AG09319 (cell line): ENCODE data around the gene MCF2L.

ENCODE experiments used
- DNase-seq: peaks from one replicate; pipeline ENCODE4 v3.0.0-alpha.2; 2010; ENCODE audit warnings: low read depth; ENCODE audit errors: extremely low read depth
- TF ChIP-seq, protein P1 (sequence below): IDR thresholded peaks from 2 replicates; pipeline ENCODE4 v1.5.1; 2011; ENCODE audit warnings: low read depth, mild to moderate bottlenecking, inconsistent platforms, low read length, moderate library complexity

MCF2L gene

DNA sequence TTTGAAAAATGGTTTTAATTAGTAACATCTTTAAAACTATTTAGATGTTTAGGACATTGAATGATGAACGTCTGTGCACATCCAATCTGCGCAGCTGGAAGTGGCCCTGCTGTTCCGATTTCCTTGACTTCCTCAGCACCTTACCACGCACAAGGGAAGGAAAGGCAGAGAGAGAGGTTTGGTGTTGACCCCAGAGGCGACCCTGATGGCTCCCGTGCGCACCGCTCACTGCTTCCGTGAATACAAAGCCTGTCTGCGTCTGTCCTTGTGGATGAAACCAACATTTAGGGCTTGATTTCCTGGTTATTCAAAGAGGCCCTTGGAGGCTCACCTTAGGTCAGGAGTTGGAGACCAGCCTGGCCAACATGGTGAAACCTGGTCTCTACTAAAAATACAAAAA, 8.5 kb downstream of the MCF2L start:
- no peak for DNase-seq
- TF ChIP-seq, protein P1, sequence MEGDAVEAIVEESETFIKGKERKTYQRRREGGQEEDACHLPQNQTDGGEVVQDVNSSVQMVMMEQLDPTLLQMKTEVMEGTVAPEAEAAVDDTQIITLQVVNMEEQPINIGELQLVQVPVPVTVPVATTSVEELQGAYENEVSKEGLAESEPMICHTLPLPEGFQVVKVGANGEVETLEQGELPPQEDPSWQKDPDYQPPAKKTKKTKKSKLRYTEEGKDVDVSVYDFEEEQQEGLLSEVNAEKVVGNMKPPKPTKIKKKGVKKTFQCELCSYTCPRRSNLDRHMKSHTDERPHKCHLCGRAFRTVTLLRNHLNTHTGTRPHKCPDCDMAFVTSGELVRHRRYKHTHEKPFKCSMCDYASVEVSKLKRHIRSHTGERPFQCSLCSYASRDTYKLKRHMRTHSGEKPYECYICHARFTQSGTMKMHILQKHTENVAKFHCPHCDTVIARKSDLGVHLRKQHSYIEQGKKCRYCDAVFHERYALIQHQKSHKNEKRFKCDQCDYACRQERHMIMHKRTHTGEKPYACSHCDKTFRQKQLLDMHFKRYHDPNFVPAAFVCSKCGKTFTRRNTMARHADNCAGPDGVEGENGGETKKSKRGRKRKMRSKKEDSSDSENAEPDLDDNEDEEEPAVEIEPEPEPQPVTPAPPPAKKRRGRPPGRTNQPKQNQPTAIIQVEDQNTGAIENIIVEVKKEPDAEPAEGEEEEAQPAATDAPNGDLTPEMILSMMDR, result no peak

DNA sequence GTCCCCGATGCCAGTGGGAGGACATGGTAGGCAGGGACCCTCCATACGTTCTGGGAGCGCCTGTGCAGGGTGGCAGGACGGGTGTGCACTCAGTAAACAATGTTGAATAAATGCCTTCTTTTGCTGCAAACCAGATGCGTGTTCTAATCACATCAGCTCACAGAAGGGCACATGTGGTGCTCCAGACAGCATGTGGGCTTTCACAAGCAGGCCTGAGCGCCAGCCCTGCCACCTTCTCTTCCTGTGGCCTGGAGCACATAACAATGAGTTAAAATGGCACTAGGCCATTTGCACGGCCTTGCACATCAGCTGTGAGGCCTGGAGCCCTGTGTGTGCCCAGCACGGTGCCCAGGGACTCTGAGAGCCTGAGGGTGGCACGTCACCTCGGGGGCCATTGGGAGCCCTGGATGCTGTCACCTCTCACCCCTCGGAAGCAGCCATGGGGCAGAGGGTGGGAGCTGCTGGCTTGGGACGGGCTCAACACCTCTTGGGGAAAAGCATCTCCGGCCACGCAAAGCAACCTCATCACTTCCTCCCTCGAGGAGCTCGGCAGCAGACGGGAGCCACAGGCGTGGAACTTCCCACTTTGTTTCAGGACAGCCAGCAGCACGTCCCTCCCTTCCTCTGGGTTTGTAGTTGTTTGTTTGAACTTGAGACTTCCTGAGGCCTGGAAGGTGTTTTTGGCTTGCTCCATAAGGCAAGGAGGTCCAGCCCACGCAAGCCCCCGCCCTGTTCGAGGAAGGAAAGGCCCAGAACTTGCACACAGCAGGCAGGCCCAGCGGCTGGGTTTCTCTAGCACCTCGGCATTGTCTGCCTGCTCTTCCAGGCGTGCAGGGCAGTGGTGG, 9.8 kb downstream of the MCF2L start:
- DNase-seq, result no peak
- TF ChIP-seq, protein P1, result no peak

DNA sequence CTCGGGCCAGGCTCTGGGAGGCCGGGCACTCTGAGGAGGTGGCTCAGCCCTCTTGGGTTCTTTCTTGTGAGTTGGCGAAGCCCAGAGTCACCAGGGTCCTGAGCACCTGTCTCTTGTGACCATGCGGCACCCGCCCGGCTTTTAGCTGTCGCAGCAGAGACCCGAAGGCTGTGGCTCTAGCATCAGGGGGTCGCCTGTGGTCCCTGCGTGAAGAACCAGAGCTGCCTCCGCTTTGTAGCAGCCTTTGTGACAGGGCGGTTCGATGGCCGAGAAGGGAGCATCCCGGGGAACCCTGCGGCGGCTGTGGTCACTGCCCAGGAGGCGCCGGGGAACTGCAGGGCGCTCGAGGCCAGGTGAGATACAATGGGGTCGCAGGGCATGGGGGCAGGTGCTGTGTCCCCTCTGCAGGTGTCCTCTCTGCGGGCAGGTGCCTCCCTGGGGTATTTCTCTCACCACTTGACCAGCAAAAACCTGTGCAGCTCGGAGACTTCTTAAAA, 10.4 kb downstream of the MCF2L start:
- no peak for DNase-seq
- TF ChIP-seq, protein P1, result no peak

DNA sequence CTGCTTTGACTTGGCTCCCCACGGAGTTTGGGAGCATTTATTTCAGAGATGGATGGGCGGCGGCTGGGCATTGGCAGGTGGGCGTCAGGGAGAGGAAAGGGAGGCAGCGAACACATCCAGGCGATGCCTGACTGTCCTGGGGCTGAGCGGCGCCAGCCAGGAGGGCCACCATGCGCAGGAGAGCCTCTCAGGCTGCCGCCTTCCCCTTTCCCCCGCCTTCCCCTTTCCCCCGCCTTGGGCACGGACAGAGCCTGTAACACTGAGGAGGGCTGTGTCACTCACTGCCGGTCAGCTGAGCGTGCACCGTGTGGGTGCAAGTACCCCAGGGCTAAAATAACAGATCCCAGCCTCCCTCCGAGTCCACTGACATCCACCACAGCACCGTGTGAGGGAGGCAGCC, 11.4 kb downstream of the MCF2L start:
- no peak for DNase-seq
- TF ChIP-seq, protein P1, result no peak

DNA sequence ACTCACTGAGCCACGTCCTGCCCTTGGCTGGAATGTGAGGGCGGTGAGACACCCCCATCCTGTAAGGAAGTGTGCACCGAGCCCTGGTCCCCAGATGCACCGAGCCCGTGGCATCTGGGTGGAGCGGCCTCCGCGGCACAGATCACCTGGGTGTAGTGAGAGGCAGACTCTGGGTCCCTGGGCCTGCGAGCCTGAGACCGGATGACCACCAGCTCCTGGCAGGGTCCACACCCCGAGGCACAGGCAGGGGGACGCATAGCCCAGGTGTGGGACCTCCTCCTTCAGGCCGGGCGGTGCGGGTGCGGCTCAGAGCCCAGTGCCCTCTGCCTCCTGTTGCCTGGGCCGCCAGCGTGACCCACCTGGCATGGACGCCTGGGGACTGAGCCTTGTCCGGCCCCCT, 12.4 kb downstream of the MCF2L start:
- no peak for DNase-seq
- TF ChIP-seq, protein P1, result no peak

DNA sequence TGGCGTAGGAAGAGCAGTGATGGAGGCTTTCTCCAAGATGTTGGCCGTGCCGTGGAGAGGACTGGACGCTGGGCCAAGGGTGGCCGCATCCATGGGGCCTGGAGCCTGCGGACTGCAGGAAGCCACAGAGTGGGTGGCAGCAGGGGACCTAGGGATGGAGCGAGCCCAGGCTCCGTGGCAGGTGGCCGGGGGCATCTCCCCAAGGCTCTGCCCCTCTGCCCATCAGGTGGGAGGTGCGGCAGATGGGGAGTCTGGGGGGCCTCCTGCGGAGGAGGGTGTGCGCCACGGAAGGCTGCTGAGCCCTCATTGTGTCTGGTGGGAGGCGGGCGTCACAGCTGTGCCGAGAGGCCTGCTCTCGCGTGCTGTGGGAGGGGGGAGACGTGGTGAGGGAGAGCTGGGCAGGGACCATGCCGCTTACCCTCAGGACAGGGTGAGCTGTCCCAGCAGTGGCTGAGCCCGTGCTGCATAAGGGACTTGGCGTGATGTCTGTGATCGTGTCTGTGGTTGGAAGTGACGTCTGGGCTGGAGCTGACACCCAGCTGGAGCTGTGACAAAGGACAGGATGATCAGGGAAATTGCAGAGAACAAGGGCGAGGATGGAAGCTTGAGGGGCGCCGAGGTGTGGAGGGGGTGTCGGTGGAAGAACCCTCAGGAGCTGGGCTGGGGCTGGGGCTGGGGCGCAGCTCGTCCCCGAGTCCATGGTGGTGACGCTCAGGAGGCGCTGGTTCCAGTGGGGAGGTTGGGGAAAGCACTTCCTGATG, 13.4 kb downstream of the MCF2L start:
- TF ChIP-seq, protein P1, result no peak

DNA sequence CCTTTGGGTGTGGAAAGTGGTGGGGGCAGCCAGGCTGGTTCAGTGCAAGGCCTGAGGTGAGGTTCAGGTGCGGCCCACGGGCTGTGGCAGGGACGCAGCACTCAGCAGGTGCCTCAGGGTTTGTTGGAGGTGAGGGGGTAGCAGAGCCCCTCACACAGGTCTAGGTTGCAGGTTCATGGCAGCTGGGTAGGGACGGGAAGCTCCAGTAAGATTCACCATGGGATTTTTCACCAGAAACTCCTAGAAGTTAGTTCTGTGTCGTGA, 14.0 kb downstream of the MCF2L start:
- TF ChIP-seq, protein P1, result no peak
- DNase-seq, result no peak

More for the DNA sequence above, 13.4 kb downstream of the MCF2L start:
- no peak for DNase-seq
